ENCODE measurements around the gene DISP3.

- TF ChIP-seq USF2 (IDR thresholded peaks at IDR 0.05; ENCODE audit: low read depth, low read length) (no peak), CTCF (conservative IDR thresholded peaks at IDR 0.05; ENCODE audit: low read depth, low read length) (no peak), POLR2A (IDR thresholded peaks at IDR 0.05; ENCODE audit: low read depth, low read length) (no peak), RAD21 (IDR thresholded peaks at IDR 0.05; ENCODE audit: low read length) (no peak), RCOR1 (IDR thresholded peaks at IDR 0.05; ENCODE audit: insufficient replicate concordance, low read length) (no peak), RFX5 (IDR thresholded peaks at IDR 0.05; ENCODE audit: low read depth, low read length) (no peak), SMC3 (IDR thresholded peaks at IDR 0.05; ENCODE audit: low read depth, low read length) (no peak), MXI1 (IDR thresholded peaks at IDR 0.05; ENCODE audit: borderline replicate concordance, low read depth, low read length) (no peak), CHD1 (IDR thresholded peaks at IDR 0.05; ENCODE audit: low read depth, low read length) (no peak), BHLHE40 (IDR thresholded peaks at IDR 0.05; ENCODE audit: low read depth, low read length) (no peak), CEBPB (IDR thresholded peaks at IDR 0.05; ENCODE audit: low read depth, low read length) (no peak), ELK1 (IDR thresholded peaks at IDR 0.05; ENCODE audit: borderline replicate concordance, low read depth, low read length) (no peak), FOS (IDR thresholded peaks at IDR 0.05; ENCODE audit: low read depth, low read length) (no peak)
Measured at GRCh38 chr1:11487196-11487751, 8.3 kb downstream of the DISP3 start.

Measured in IMR-90 (cell line).